KBM-7 (cell line): ENCODE data around the gene SOWAHB.
A peak's percentile ranks its signal among the peaks of the same experiment; 100 is the strongest.

Experiments
- DNase-seq: peaks from one replicate; pipeline ENCODE4 v3.0.0-alpha.2; 2015
- in situ Hi-C: fragments of 300-500 bp; cut with MboI; formaldehyde crosslinking; loops from 2 replicates; pipeline ENCODE4 v1.14.3; 2020; ENCODE audit warnings: low sequenced_read_pairs, low pct_unique_long_range_greater_than_20kb, mixed read lengths

The SOWAHB gene, protein sequence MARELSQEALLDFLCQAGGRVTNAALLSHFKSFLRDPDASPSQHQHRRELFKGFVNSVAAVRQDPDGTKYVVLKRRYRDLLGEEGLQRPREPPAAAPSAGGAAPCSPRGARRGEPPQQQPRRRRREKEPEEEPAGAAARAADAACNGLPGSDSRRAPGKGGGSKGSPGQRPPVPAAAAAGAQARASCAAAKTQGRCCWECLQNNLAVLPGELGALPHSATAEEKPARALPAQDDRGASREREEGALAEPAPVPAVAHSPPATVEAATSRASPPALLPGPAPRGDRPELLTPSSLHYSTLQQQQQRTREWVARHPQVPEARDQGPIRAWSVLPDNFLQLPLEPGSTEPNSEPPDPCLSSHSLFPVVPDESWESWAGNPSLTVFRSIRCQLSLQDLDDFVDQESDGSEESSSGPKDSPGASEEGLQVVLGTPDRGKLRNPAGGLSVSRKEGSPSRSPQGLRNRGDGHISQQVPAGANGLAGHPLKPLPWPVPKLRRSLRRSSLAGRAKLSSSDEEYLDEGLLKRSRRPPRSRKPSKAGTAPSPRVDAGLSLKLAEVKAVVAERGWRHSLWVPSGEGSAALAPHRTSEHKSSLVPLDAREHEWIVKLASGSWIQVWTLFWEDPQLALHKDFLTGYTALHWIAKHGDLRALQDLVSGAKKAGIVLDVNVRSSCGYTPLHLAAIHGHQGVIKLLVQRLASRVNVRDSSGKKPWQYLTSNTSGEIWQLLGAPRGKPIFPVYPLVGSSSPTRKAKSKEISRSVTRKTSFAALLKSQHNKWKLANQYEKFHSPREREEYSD

DNA sequence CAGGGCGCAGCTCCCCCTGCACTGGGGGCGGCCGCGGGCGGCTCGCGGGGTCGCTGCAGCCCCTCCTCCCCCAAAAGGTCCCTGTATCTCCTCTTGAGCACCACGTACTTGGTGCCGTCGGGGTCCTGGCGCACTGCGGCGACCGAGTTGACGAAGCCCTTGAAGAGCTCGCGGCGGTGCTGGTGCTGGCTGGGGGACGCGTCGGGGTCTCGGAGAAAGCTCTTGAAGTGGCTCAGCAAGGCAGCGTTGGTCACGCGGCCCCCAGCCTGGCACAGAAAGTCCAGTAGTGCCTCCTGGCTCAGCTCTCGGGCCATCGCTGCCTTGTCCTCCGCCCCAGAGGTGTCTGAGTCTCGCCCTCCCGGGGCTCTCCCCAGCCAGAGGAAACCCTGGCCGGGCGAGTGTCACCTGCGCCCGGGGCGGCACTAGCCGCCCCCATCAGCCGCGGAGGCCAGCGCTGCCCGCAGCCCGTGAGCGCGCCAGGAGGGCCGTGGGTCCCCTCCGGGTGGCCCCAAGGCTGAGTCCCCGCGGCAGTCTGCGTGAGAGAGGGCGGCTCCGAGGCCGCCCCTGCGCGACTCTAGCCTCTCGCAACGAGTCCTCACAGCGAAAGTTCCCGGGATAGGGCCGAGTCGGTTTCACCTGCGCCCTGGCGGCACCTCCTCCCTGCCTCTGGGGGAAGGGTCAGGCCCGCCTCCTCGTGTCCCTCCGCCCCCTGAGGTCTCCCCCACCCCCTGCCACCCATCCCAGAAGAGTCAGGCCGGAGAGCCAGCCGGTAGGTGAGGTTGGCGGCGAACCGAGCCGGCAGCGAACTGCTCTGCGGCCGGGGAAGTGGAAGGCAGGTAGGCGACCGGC lies at the start of gene SOWAHB:
TSS of gene SOWAHB (minus strand) at position 609 of the 849 bp plus-strand sequence. CDS start at position 314, 295 bp downstream.
- DNase-seq, result peak; percentile 30
- in situ Hi-C loops, result no loop called here

DNA sequence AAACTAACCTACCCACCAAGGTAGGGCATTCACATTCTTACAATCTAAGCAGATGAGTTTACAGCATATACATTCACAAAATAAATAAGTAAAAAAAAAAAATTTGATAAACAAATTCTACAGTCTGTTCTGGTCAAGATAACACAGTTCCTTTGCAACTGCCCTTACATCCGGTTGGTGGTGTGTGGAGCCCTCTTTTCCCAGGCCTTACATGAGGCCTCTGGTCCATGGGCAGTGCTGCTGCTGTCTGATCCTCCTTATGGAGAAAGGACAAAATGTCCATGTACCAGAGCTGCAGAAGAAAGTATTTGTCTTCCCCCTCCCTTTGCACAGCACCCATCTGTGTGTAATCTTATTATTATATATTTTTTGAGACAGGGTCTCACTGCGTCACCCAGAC lies 49.4 kb upstream of the SOWAHB start:
- in situ Hi-C loops, result no loop called here

DNA sequence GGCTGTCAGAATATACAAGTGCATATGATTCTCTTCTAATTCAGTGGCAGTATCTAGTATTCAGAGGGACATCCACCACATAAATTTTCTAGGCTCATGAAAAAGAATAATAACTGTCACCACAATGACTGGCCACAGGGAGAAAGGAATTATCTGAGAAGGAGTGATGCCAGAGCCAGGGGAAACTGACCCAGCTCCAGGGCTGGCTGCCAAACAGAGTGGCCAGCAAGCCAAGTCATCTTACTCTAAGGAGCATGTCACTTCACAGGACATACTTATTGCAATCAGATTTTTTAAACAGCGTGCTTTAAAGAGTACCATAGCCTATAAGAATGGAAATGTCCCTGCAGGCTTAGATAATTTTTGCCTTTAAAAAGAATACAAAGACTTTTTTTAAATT lies 45.8 kb upstream of the SOWAHB start:
- DNase-seq, result no peak
- in situ Hi-C loops, result no loop called here

More for the DNA sequence above, 49.4 kb upstream of the SOWAHB start:
- DNase-seq, result no peak

DNA sequence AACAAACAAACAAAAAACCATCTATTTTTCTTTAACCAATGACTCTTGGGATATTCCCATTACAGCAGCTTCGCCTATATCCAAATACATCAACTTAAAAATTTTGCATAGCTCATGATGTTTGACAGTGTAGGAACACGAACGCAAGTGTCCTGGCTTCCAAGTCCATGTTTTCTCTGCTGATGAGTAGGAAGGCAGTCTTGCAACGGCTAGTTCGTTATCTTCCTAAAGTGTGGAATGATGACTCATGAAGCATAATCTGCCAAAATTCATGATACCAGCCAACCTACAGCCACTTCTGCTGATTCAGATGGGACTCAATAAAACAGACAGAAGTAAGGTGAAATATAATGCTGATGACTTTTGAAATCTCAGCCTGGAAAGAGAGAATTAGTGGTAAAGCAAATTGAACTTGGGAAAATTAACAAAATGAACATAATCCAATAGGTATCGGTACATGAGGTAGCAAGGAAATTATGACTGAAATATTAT lies 45.2 kb upstream of the SOWAHB start:
- DNase-seq, result no peak
- in situ Hi-C loops, result no loop called here

DNA sequence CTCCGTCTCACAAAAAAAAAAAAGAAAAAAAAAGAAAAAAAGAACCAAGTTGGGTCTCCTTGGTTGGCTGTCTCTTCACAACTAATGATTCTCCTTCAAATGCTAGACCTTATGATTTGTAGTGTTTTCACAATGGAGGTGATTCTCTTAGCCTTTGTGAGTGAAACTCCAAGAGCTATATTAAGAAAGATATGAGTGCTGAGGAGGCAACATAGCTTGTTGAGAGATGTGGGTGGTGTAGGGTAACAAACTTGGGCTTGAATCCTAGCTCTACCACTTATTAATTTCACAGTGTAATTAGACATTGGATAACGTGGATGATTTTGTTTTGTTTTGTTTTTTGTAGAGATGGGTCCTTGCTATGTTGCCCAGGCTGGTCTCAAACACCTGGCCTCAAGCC lies 41.2 kb upstream of the SOWAHB start:
- no peak for DNase-seq
- in situ Hi-C loops, result no loop called here

DNA sequence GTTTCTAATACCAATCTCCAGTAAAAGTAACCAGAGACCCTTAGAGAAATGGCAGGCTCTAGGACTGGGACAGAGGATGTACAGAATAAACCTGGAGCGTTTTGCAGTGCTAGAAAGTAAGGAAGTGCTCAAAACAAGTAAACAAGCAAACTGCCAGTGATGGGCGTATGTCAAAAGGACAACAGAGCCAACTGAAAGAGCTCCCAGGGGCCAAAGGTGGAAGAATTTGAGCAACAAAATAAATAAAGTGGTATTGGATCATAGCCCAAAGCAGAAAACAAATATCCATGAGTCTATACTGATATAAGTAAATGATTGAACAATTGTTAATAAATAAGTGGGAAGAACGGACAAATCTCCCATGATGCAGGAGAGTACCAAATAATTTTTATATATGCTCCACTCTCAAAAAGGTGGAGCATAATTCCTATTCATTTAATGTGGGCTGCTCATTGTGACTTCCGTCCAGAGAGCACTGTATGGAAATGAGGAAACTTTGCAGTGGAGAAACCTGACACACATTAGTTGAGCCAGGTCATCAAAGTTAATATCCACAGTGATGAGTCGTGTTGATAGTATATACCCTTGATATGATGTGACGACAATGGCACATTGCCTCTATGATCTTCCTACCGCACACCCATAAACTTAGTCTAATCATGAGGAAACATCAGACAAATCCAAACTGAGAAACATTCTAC lies 33.8 kb upstream of the SOWAHB start:
- no peak for DNase-seq
- in situ Hi-C loops, result no loop called here

DNA sequence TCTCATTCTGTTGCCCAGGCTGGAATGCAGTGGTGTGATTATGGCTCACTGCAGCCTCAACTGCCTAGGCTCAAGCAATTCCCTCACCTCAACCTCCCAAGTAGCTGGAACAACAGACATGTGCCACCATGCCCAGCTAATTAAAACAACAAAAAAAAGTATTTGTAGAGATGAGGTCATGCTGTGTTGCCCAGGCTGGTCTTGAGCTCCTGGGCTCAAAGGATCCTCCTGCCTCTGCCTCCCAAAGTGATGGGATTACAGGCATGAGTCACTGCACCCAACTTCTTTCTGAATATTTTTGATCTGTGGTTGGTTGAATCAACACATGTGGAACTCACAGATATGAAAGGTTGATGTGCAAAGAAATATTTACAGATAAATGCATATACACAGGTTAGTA lies 33.1 kb upstream of the SOWAHB start:
- in situ Hi-C loops, result no loop called here
- DNase-seq, result no peak

DNA sequence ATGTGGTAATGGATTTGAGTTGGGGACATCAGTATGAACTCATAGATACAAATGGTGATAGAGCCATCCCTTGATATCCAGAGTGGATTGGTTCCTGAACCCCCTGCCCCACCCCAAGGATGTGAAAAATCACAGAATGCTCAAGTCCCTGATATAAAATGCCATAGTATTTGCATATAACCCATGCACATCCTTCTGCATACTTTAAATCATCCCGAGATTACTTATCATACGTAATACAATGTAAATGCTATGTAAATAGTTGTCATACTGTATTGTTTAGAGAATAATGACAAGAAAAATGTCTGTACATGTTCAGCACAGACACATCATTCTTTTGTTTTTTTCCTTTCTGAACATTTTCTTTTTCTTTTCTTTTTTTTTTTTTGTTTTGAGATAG lies 32.7 kb upstream of the SOWAHB start:
- in situ Hi-C loops, result no loop called here
- DNase-seq, result no peak

DNA sequence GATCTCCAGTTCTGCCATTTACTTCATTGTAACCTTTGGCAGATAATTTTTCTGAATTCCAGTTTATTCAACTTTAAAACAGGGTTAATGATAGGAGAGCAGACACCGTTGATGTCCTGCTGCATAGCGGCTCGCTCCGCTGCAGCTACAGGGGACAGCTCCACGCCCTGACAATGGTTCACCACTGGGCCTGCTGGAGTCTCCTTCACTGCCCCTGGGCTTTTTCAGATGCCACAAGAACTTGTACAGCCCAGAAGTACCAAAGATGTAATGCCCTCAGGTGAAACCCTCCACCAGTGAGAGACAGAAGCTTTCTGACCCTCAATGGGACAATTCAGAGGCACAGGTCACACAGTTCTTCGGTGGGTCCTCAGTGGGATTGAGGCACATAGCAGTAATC lies 28.9 kb upstream of the SOWAHB start:
- in situ Hi-C loops, result no loop called here
- DNase-seq, result no peak

DNA sequence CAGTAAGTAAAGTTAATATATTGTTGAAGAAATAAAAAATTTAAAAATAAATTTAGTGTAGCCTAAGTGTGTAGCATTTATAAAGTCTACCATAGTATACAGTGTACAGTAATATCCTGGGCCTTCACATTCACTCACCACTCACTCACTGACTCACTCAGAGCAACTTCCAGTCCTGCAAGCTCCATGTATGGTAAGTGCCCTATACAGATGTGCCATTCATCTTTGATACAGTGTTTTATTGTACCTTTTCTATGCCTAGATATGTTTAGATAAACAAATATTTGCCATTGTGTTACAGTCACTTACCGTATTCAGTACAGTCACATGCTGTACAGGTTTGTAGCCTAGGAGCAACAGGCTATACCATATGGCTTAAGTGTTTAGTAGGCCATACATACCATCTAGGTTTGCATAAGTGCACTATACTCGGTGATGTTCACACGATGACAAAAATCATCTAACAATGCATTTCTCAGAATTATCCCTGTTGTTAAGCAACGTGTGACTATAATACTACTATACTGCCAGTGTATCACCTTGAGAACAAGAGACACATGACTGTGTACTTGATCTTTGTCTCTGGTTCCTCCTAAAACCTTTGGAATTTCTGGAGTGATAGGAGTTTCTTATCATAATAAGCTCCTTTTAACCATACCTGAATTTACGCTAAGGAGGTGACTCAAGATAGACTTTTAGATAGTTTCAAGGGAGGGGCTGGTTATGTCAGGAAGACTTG lies 25.8 kb upstream of the SOWAHB start:
- in situ Hi-C loops, result no loop called here
- no peak for DNase-seq

DNA sequence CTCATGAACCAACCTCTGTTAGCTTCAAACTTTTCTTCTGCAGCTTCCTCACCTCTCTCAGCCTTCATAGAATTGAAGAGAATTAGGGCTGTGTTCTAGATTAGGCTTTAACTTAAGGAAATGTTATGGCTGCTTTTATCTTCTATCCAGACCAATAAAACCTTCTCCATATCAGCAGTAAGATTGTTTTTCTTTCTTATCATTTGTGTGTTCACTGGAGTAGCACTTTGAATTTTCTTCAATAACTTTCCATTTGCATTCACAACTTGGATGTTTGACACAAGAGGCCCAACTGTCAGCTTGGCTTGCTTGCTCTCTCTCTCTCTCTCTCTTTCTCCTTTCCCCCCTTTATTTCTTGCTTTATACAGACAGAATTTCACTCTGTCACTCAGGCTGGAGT lies 22.8 kb upstream of the SOWAHB start:
- DNase-seq, result no peak
- in situ Hi-C loops, result no loop called here

DNA sequence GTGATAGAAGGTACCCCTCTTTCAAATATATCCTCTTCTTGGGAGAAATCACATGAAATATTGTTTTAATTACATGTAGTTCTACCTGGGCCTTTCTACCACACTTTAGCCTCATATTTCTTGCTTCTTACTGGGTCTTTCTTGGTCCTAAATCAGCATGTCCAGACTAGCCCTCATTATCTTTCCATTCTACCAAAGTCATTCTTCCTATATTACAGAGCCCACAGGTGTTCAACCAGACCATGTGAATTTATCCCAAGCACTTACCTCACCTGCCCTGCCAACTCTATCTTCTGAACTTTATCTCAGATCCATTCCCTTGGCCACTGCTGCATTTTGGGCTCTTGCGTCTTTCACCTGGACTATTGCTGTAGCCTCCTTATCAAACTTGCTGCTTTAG lies 11.8 kb upstream of the SOWAHB start:
- in situ Hi-C loops, result no loop called here

DNA sequence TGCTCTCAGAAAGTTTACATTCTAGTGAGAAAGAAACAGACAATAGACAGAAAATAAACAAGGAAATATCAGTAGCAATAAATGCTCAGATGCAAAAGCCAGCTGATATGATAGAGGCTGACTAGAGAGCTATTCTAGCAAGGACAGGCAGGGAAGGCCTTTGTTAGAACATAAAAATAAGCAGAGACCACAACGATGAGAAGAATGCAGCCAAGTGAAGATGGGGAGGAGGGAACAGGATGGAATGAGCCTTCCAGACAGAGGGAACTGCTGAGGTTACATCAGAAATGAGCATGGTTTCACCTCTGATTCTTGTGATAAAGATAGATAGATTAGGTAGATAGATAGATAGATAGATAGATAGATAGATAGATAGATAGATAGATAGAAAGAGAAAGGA lies 7.6 kb upstream of the SOWAHB start:
- in situ Hi-C loops, result no loop called here

More for the DNA sequence above, 11.8 kb upstream of the SOWAHB start:
- DNase-seq, result no peak

DNA sequence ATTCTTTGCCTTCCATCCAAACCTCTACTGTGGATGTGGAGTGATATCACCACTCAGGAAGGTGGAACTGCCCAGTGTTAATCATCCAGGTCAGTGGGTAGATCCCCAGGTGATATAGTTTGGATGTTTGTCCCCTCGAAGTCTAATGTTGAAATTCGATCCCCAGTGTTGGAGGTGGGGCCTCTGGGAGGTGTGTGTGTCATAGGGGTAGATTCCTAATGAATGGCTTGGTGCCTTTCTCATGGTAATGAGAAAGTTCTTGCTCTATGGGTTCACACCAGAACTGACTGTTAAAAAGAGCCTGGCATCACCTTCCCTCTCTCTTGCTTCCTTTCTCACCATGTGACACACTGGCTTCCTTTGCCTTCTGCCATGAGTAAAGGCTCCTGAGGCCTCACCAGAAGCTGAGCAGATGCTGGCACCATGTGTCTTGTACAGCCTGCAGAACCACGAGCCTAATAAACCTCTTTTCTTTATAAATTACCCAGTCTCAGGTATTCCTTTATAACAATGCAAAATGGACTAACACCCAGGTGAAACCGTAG lies 6.8 kb upstream of the SOWAHB start:
- in situ Hi-C loops, result no loop called here
- DNase-seq, result no peak

More for the DNA sequence above, 7.6 kb upstream of the SOWAHB start:
- DNase-seq, result no peak

DNA sequence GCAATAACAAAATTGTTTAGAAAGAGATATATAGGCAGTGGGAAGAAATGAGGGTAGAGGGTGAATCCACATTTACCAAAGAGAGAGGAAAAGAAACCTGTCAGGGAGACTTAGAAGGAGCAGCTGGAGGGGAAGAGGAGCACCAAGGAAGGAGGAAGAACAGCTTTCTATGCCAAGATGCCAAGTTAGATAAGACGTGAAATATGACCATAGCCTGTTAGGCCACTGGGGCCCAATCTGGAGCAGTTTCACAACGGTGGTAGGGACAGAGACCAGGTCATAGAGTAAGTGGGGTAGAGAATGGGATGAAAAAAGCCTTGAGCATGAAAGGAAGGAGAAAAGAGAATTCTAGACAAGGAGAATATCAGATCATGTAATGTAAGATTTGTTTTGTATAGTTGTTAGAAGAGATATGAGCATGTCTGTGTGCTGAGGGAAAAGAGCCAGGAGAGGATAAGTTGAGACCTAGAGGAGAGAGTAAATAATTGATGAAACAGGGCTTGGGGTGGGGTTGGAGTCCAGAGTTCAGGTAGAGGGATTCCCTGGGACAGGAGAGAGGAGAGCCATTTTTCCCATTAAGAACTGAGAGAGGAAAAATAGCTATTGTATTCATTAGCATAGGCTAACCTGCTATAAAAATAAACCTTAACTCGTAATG lies 4.4 kb upstream of the SOWAHB start:
- in situ Hi-C loops, result no loop called here
- DNase-seq, result no peak

DNA sequence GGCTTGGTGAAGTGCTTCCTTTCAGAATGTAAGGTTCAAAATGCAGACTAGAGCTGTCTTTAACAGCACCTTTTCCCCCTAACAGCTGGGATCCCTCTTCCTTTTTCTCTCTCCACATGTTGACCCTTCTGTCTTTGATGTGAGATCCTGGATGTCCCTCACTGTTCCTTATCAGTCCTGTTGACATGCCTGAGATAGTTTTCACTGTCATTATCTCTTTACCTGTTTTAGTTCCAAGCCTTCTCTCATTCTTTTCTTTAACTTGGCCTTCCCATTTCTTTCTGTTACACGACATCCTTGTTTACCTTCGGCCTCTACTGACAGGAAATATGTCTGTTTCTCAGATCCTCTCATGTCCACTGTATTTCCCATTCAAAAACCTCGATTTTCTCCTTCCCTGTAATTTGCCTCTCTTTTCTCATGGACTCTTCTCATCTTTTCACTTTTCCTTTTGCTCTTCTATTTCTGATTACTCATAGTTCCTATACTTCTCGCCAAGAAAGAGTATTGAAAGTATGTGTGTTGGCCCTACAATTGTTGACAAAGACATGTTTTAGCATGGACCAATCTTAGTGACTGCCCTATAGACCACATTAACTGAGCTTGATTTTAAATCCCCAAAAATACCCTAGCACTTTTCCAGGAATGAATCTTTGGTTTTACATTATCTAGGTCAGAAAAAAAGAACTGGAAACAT lies 1.2 kb upstream of the SOWAHB start:
- no peak for DNase-seq
- in situ Hi-C loops, result no loop called here

DNA sequence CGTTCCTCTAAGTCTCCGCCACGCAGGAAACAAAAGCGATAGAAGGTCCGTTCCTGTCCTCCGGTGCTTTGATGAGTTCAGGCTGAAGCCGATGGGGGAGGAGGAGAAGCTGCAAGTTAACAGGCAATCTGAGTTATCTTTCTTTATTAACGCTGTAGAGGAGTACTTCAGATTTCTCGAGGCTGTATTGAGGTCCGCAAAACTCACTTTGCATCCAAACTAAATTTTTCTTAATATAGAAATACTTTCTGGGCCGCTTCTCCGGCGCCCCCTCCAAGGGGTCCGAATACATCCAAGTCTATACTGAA lies 395 bp upstream of the SOWAHB start:
- in situ Hi-C loops, result no loop called here
- no peak for DNase-seq
